HEK293 (cell line): Measurements from ENCODE around the gene XPNPEP1.
A peak's percentile ranks its signal among the peaks of the same experiment; 100 is the strongest.

Experiments used
- CTCF ChIA-PET: fragments of 350-600 bp; formaldehyde crosslinking; extraction: SDS; loops from one replicate; lab custom pipeline; 2021; ENCODE audit warnings: antibody characterized with exemption; lab: Yijun Ruan, JAX
- POLR2A ChIA-PET: fragments of 300-600 bp; formaldehyde crosslinking; extraction: SDS; loops from one replicate; lab custom pipeline; 2020; ENCODE audit warnings: antibody characterized with exemption, inconsistent platforms; lab: Yijun Ruan, JAX
- H3K27ac ChIP-seq: fragments of 200-500 bp; sonication (Bioruptor generic); 2 replicates; pipeline ENCODE4 v1.5.1; 2014; ENCODE audit warnings: low read depth, low read length, control low read depth, inconsistent platforms; ENCODE audit errors: extremely low read depth
- H3K36me3 ChIP-seq, 2 experiments: fragments of 200-500 bp in 1 of 2; sonication (Bioruptor generic) in 1 of 2; 1 replicate in 1 of 2; 2 replicates in 1 of 2; pipeline ENCODE4 v1.5.1; 2014 to 2017; ENCODE audit warnings: inconsistent platforms in 2 of 2, low read length in 2 of 2; ENCODE audit not compliant: control insufficient read depth in 2 of 2, insufficient read depth in 1 of 2
- H3K4me1 ChIP-seq: fragments of 200-500 bp; sonication (Bioruptor generic); 2 replicates; pipeline ENCODE4 v1.5.1; 2014; ENCODE audit warnings: mild to moderate bottlenecking, low read length, inconsistent platforms; ENCODE audit not compliant: control insufficient read depth, insufficient read depth
- H3K4me3 ChIP-seq: 2 replicates; pipeline ENCODE4 v1.5.1; 2011; ENCODE audit warnings: low read depth, mild to moderate bottlenecking, control low read depth, low read length, moderate library complexity
- H3K9me3 ChIP-seq: fragments of 200-500 bp; sonication (Bioruptor generic); 2 replicates; pipeline ENCODE4 v1.5.1; 2014; ENCODE audit warnings: low read depth, low read length, inconsistent platforms; ENCODE audit not compliant: control insufficient read depth, insufficient read depth
- EGR2 ChIP-seq: fragments of 450-650 bp; formaldehyde crosslinking; IDR thresholded peaks from 2 replicates; pipeline ENCODE4 v1.5.1; 2016; ENCODE audit warnings: low read depth, missing biosample characterization, missing genetic modification characterization
- HOXD13 ChIP-seq: sonication (generic); formaldehyde crosslinking; IDR thresholded peaks from 2 replicates; pipeline ENCODE4 v1.8.0; 2022; ENCODE audit warnings: missing genetic modification reagents, borderline replicate concordance
- IKZF3 ChIP-seq: fragments of 450-650 bp; IDR thresholded peaks from 2 replicates; pipeline ENCODE4 v1.5.0; 2018; ENCODE audit warnings: missing biosample characterization, mild to moderate bottlenecking, missing genetic modification characterization, moderate library complexity
- KLF7 ChIP-seq: fragments of 450-650 bp; formaldehyde crosslinking; IDR thresholded peaks from 2 replicates; pipeline ENCODE4 v1.5.1; 2016; ENCODE audit warnings: missing biosample characterization, missing genetic modification characterization, borderline replicate concordance
- PRDM4 ChIP-seq: fragments of 450-650 bp; formaldehyde crosslinking; IDR thresholded peaks from 2 replicates; pipeline ENCODE4 v1.5.1; 2017; ENCODE audit warnings: missing biosample characterization, missing genetic modification characterization
- SP3 ChIP-seq: fragments of 450-650 bp; formaldehyde crosslinking; IDR thresholded peaks from 2 replicates; pipeline ENCODE4 v1.5.1; 2016; ENCODE audit warnings: missing biosample characterization, missing genetic modification characterization
- TRIM28 ChIP-seq: IDR thresholded peaks from 2 replicates; pipeline ENCODE4 v1.6.1; 2011; ENCODE audit warnings: low read length, control low read depth, borderline replicate concordance
- ZBTB48 ChIP-seq: fragments of 450-650 bp; formaldehyde crosslinking; IDR thresholded peaks from 2 replicates; pipeline ENCODE4 v1.5.1; 2016; ENCODE audit warnings: missing biosample characterization, missing genetic modification characterization
- ZBTB8A ChIP-seq: fragments of 450-650 bp; formaldehyde crosslinking; IDR thresholded peaks from 2 replicates; pipeline ENCODE4 v1.5.1; 2016; ENCODE audit warnings: missing biosample characterization, missing genetic modification characterization
- ZFHX2 ChIP-seq: fragments of 450-650 bp; formaldehyde crosslinking; conservative IDR thresholded peaks from 2 replicates; pipeline ENCODE4 v1.5.1; 2016; ENCODE audit warnings: missing biosample characterization, missing genetic modification characterization
- ZNF140 ChIP-seq: fragments of 450-650 bp; formaldehyde crosslinking; IDR thresholded peaks from 2 replicates; pipeline ENCODE4 v1.5.1; 2016; ENCODE audit warnings: missing biosample characterization, missing genetic modification characterization
- ZNF248 ChIP-seq: fragments of 450-650 bp; formaldehyde crosslinking; IDR thresholded peaks from 2 replicates; pipeline ENCODE4 v1.5.1; 2017; ENCODE audit warnings: missing biosample characterization, missing genetic modification characterization
- ZNF423 ChIP-seq: fragments of 450-650 bp; formaldehyde crosslinking; IDR thresholded peaks from 2 replicates; pipeline ENCODE4 v1.5.1; 2016; ENCODE audit warnings: missing biosample characterization, missing genetic modification characterization
- ZNF558 ChIP-seq: fragments of 450-650 bp; formaldehyde crosslinking; IDR thresholded peaks from 2 replicates; pipeline ENCODE4 v1.5.1; 2016; ENCODE audit warnings: missing biosample characterization, missing genetic modification characterization

The XPNPEP1 gene

GRCh38 chr10:109887243-109887642, 36.1 kb downstream of the XPNPEP1 start:
- CTCF ChIA-PET: interaction anchor here (0.7 to 0.9 kb wide), 3 partner anchors 89 to 251 kb away, joined by 3 to 4 read pairs (median 3); no protein-coding TSS in a partner anchor
- POLR2A ChIA-PET: no interaction called here
- H3K4me3 ChIP-seq: no peak overlapping the region
- TF ChIP-seq ZBTB48 (tag by site-specific recombination): no peak
- no peak for TF ChIP-seq TRIM28
- TF ChIP-seq EGR2: peak; percentile 93
- TF ChIP-seq ZFHX2 (tag by site-specific recombination): peak; percentile 88
- TF ChIP-seq, all 188 proteins: peak for 2
- Histone ChIP-seq H3K27ac (no peak overlapping the region), H3K36me3 (peaks cover 6 to 73% of the 10 kb centered on the region in 2 experiments), H3K9me3 (no peaks in the 10 kb centered on the region), H3K4me1 (peaks cover 3% of the 10 kb centered on the region; the same call in 1 of the 2 replicates)

GRCh38 chr10:109886781-109887140, 36.5 kb downstream of the XPNPEP1 start:
- Histone ChIP-seq H3K36me3 (peaks cover 6 to 73% of the 10 kb centered on the region in 2 experiments), H3K4me1 (peaks cover 3% of the 10 kb centered on the region; the same call in 1 of the 2 replicates), H3K9me3 (no peaks in the 10 kb centered on the region), H3K27ac (no peak overlapping the region), H3K4me3 (no peak overlapping the region)
- ChIA-PET CTCF (interaction anchor here (0.7 to 0.9 kb wide), 3 partner anchors 90 to 252 kb away, joined by 3 to 4 read pairs (median 3); no protein-coding TSS in a partner anchor), POLR2A (no interaction called here)
- TF ChIP-seq ZBTB8A (tag by site-specific recombination) (no peak), KLF7 (tag by site-specific recombination) (no peak), PRDM4 (tag by site-specific recombination) (no peak), ZNF140 (no peak), SP3 (no peak), HOXD13 (CRISPR knock-in tag) (no peak), ZNF248 (tag by site-specific recombination) (no peak)

- H3K27ac ChIP-seq: no peak overlapping the region
- peaks cover 3% of the 10 kb centered on the region; the same call in 1 of the 2 replicates for H3K4me1 ChIP-seq
- no peaks in the 10 kb centered on the region for H3K9me3 ChIP-seq
- ChIA-PET CTCF (interaction anchor here (0.7 to 0.9 kb wide), 2 partner anchors 90 to 92 kb away, joined by 3 to 4 read pairs; no protein-coding TSS in a partner anchor), POLR2A (no interaction called here)
- H3K36me3 ChIP-seq: peaks cover 6 to 73% of the 10 kb centered on the region in 2 experiments
- H3K4me3 ChIP-seq: no peak overlapping the region
- TF ChIP-seq IKZF3 (tag by site-specific recombination): no peak
- no peak for TF ChIP-seq ZNF423
- peak; percentile 92 for TF ChIP-seq ZNF558 (tag by site-specific recombination)
- TF ChIP-seq, all 188 proteins: peak for 1
Measured at GRCh38 chr10:109886037-109886780, 37.1 kb downstream of the XPNPEP1 start.
